OCI-LY3 (cell line): ENCODE measurements around the gene PCED1A.
A peak's percentile ranks its signal among the peaks of the same experiment; 100 is the strongest.

ENCODE experiments used
- H2AFZ ChIP-seq: fragments of 200-600, 300-600 bp; shearing (Covaris generic); 2 replicates; pipeline ENCODE4 v1.6.0; 2014; ENCODE audit warnings: antibody characterized with exemption, low read depth, low read length
- H3K27ac ChIP-seq: fragments of 200-600, 300-600 bp; sonication (generic); 2 replicates; pipeline ENCODE4 v1.5.1; 2014; ENCODE audit warnings: mild to moderate bottlenecking, low read length, moderate library complexity, mixed read lengths
- H3K27me3 ChIP-seq: fragments of 200-600, 300-600 bp; sonication (generic); 2 replicates; pipeline ENCODE4 v1.6.1; 2014; ENCODE audit warnings: low read depth, low read length, mixed read lengths
- H3K36me3 ChIP-seq: fragments of 200-600, 300-600 bp; sonication (generic); replicated peaks from 2 replicates; pipeline ENCODE3; 2014; ENCODE audit warnings: low read depth, low read length, mixed read lengths
- H3K4me1 ChIP-seq: fragments of 300-600, 200-600 bp; sonication (generic); 2 replicates; pipeline ENCODE4 v1.6.1; 2014; ENCODE audit warnings: low read length, mixed read lengths
- H3K4me2 ChIP-seq: fragments of 200-600, 300-600 bp; sonication (generic); 2 replicates; pipeline ENCODE4 v1.6.1; 2014; ENCODE audit warnings: low read length, mixed read lengths
- H3K4me3 ChIP-seq: fragments of 300-600, 200-600 bp; sonication (generic); 2 replicates; pipeline ENCODE4 v1.5.1; 2014; ENCODE audit warnings: antibody characterized with exemption, mild to moderate bottlenecking, low read length, moderate library complexity
- H3K79me2 ChIP-seq: fragments of 300-600, 200-600 bp; shearing (Covaris generic); 2 replicates; pipeline ENCODE4 v1.6.1; 2014; ENCODE audit warnings: mild to moderate bottlenecking, low read length, mixed read lengths
- H3K9ac ChIP-seq: fragments of 300-600, 200-600 bp; shearing (Covaris generic); 2 replicates; pipeline ENCODE4 v1.6.0; 2014; ENCODE audit warnings: mild to moderate bottlenecking, low read length, moderate library complexity
- H3K9me3 ChIP-seq: fragments of 200-600, 300-600 bp; shearing (Covaris generic); 2 replicates; pipeline ENCODE4 v1.6.1; 2014; ENCODE audit warnings: low read length, mixed read lengths; ENCODE audit not compliant: insufficient read depth
- H4K20me1 ChIP-seq: fragments of 200-600, 300-600 bp; sonication (generic); 2 replicates; pipeline ENCODE4 v1.6.1; 2016; ENCODE audit warnings: low read length, mixed read lengths; ENCODE audit not compliant: insufficient read depth
- CTCF ChIP-seq: fragments of 200-600, 300-600 bp; sonication (generic); IDR thresholded peaks from 2 replicates; pipeline ENCODE4 v1.5.1; 2014; ENCODE audit warnings: antibody characterized with exemption, low read length, low read depth
- EZH2phosphoT487 ChIP-seq: fragments of 200-600 bp; shearing (Covaris generic); IDR thresholded peaks from 2 replicates; pipeline ENCODE4 v1.6.1; 2018; ENCODE audit warnings: antibody characterized with exemption, mixed run types, low read depth

The PCED1A gene

GRCh38 chr20:2799688-2800520 lies 40.6 kb downstream of the PCED1A start:
- no peaks in the 10 kb centered on the region for H3K79me2 ChIP-seq
- peak overlapping the region; percentile 90 for H3K4me2 ChIP-seq
- no peaks in the 10 kb centered on the region for H3K36me3 ChIP-seq
- TF ChIP-seq EZH2phosphoT487 = no peak
- TF ChIP-seq CTCF = no peak
- peak overlapping the region; percentile 24; the same call in 1 of the 2 replicates for H3K27ac ChIP-seq
- H3K9me3 ChIP-seq = no peaks in the 10 kb centered on the region
- H3K27me3 ChIP-seq = peaks cover 23% of the 10 kb centered on the region
- no peaks in the 10 kb centered on the region for H4K20me1 ChIP-seq
- H3K4me3 ChIP-seq = peak overlapping the region; percentile 82
- H2AFZ ChIP-seq = peak overlapping the region; percentile 92
- peaks cover 27% of the 10 kb centered on the region for H3K4me1 ChIP-seq
- peak overlapping the region; percentile 68 for H3K9ac ChIP-seq

- peak overlapping the region; percentile 92 for H2AFZ ChIP-seq
- peak overlapping the region; percentile 82 for H3K4me3 ChIP-seq
- H3K9ac ChIP-seq = peak overlapping the region; percentile 68
- no peaks in the 10 kb centered on the region for H4K20me1 ChIP-seq
- H3K79me2 ChIP-seq = no peaks in the 10 kb centered on the region
- H3K4me2 ChIP-seq = peak overlapping the region; percentile 90
- no peaks in the 10 kb centered on the region for H3K9me3 ChIP-seq
- H3K27me3 ChIP-seq = peaks cover 20% of the 10 kb centered on the region
- H3K36me3 ChIP-seq = no peaks in the 10 kb centered on the region
- TF ChIP-seq CTCF = no peak
- no peak for TF ChIP-seq EZH2phosphoT487
- peaks cover 27% of the 10 kb centered on the region for H3K4me1 ChIP-seq
- H3K27ac ChIP-seq = peak overlapping the region; percentile 24; the same call in 1 of the 2 replicates
Observed at GRCh38 chr20:2799271-2799670, 41.2 kb downstream of the PCED1A start.

- Histone ChIP-seq H3K4me3 (peak overlapping the region; percentile 82), H3K27ac (0 out of 2 replicates have a peak overlapping the region, but pooled peaks have one; percentile 24), H2AFZ (peak overlapping the region; percentile 92; the same call in 1 of the 2 replicates), H3K4me1 (peaks cover 27% of the 10 kb centered on the region), H3K4me2 (peak overlapping the region; percentile 90), H3K36me3 (no peaks in the 10 kb centered on the region), H3K27me3 (peaks cover 16% of the 10 kb centered on the region), H3K9ac (peak overlapping the region; percentile 68), H4K20me1 (no peaks in the 10 kb centered on the region), H3K9me3 (no peaks in the 10 kb centered on the region), H3K79me2 (no peaks in the 10 kb centered on the region)
- TF ChIP-seq CTCF = no peak
Observed at GRCh38 chr20:2798814-2799213, 41.6 kb downstream of the PCED1A start.

- Histone ChIP-seq H3K9me3 (no peaks in the 10 kb centered on the region), H3K79me2 (no peaks in the 10 kb centered on the region), H3K36me3 (no peaks in the 10 kb centered on the region), H3K4me2 (peak overlapping the region; percentile 90), H3K27me3 (peaks cover 20% of the 10 kb centered on the region), H3K4me3 (0 out of 2 replicates have a peak overlapping the region, but pooled peaks have one; percentile 82), H2AFZ (no peak overlapping the region), H3K9ac (no peak overlapping the region; the same call in 1 of the 2 replicates), H3K27ac (no peak overlapping the region), H4K20me1 (no peaks in the 10 kb centered on the region), H3K4me1 (peaks cover 27% of the 10 kb centered on the region)
- no peak for TF ChIP-seq EZH2phosphoT487
- no peak for TF ChIP-seq CTCF
Observed at GRCh38 chr20:2798095-2798805, 42.2 kb downstream of the PCED1A start.
